ENCODE measurements around the gene STAG1. TPM values are rescaled to one million over a fixed set of nuclear protein-coding genes. Genes with fewer than 3 reads are reported as not detected.

The STAG1 gene
- total RNA-seq, 4 donors from 2014 or later = 32.6 to 44.0 (median 40.5) TPM

GRCh38 chr3:136465296-136465695 is 286.9 kb downstream of the STAG1 start:
- 87% methylated on average over 5 of the region's 5 CpGs for WGBS
- Histone ChIP-seq H3K36me3 (peaks cover 0 to 15% (median 0%) of the 10 kb centered on the region in 4 donors), H3K27me3 (no peaks in the 10 kb centered on the region)

GRCh38 chr3:136464502-136464901 is 287.7 kb downstream of the STAG1 start:
- DNase-seq (ENCODE audit: extremely low spot score) = no peak
- H3K36me3 ChIP-seq = peaks cover 0 to 15% (median 0%) of the 10 kb centered on the region in 4 donors
- no peaks in the 10 kb centered on the region for H3K9me3 ChIP-seq
- no peaks in the 10 kb centered on the region for H3K27me3 ChIP-seq
- no peaks in the 10 kb centered on the region for H3K4me1 ChIP-seq
- WGBS = 75% methylated on average over 2 of the region's 2 CpGs
- H3K4me3 ChIP-seq = no peak overlapping the region
- TF ChIP-seq POLR2AphosphoS5 (IDR thresholded peaks at IDR 0.05) = no peak
- TF ChIP-seq CTCF (IDR thresholded peaks at IDR 0.05) = no peak
- TF ChIP-seq EP300 (IDR thresholded peaks at IDR 0.05) = no peak
- TF ChIP-seq POLR2A (IDR thresholded peaks at IDR 0.05; ENCODE audit: low read depth) = no peak
- intact Hi-C loops (cut with DNase I) = no loop called here
- H3K27ac ChIP-seq (replicated peaks in 1 of 4) = peak overlapping the region in 1 of 4 donors; percentile 22

More at GRCh38 chr3:136465296-136465695, 286.9 kb downstream of the STAG1 start:
- no peak for TF ChIP-seq EP300 (IDR thresholded peaks at IDR 0.05)
- TF ChIP-seq POLR2A (IDR thresholded peaks at IDR 0.05; ENCODE audit: low read depth) = no peak
- no peak for TF ChIP-seq POLR2AphosphoS5 (IDR thresholded peaks at IDR 0.05)
- no peak for TF ChIP-seq CTCF (IDR thresholded peaks at IDR 0.05)
- no peaks in the 10 kb centered on the region for H3K4me1 ChIP-seq
- no peak overlapping the region for H3K4me3 ChIP-seq
- no peaks in the 10 kb centered on the region for H3K9me3 ChIP-seq
- intact Hi-C loops (cut with DNase I) = no loop called here
- peak overlapping the region in 1 of 4 donors; percentile 22 for H3K27ac ChIP-seq (replicated peaks in 1 of 4)
- DNase-seq (ENCODE audit: extremely low spot score) = no peak

DNA sequence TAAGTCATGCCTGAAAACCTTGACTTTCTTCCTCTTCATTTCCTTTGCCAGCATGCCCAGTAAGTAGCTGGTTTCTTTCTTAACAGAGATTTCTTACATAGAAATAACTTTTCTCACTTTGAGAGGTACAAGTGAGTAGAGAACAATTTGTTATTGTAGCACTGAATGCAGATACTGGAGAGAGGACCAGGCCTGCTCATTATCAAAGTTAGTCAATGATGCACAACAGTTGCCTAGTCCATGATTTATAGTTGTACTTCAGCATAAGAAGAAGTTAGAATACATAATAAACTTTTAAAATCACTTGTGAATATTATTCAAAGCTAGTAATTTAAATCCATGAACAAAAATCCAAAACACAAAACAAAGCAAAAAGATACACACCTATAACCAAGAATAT is 289.0 kb downstream of the STAG1 start:
- intact Hi-C loops (cut with DNase I) = no loop called here
- H3K4me1 ChIP-seq = no peaks in the 10 kb centered on the region
- H3K36me3 ChIP-seq = peaks cover 0 to 23% (median under 1%) of the 10 kb centered on the region in 4 donors
- H3K4me3 ChIP-seq = no peak overlapping the region
- no peak overlapping the region for H3K27ac ChIP-seq (replicated peaks in 1 of 4)
- TF ChIP-seq POLR2A (IDR thresholded peaks at IDR 0.05; ENCODE audit: low read depth) (no peak), EP300 (IDR thresholded peaks at IDR 0.05) (no peak), POLR2AphosphoS5 (IDR thresholded peaks at IDR 0.05) (no peak), CTCF (IDR thresholded peaks at IDR 0.05) (no peak)
- H3K27me3 ChIP-seq = no peaks in the 10 kb centered on the region
- peaks cover 0 to 2% (median 0%) of the 10 kb centered on the region in 4 donors for H3K9me3 ChIP-seq
- no peak for DNase-seq (ENCODE audit: extremely low spot score)

GRCh38 chr3:136457793-136458192 is 294.4 kb downstream of the STAG1 start:
- no peak overlapping the region for H3K4me3 ChIP-seq
- intact Hi-C loops (cut with DNase I) = no loop called here
- H3K9me3 ChIP-seq = peaks cover 0 to 38% (median 22%) of the 10 kb centered on the region in 4 donors
- WGBS = 93% methylated on average over 2 of the region's 2 CpGs
- no peak for DNase-seq (ENCODE audit: extremely low spot score)
- TF ChIP-seq CTCF (IDR thresholded peaks at IDR 0.05) (no peak), POLR2AphosphoS5 (IDR thresholded peaks at IDR 0.05) (no peak), EP300 (IDR thresholded peaks at IDR 0.05) (no peak), POLR2A (IDR thresholded peaks at IDR 0.05; ENCODE audit: low read depth) (no peak)
- H3K27me3 ChIP-seq = no peaks in the 10 kb centered on the region
- H3K27ac ChIP-seq (replicated peaks in 1 of 4) = no peak overlapping the region
- H3K4me1 ChIP-seq = no peaks in the 10 kb centered on the region
- H3K36me3 ChIP-seq = peaks cover 13 to 47% (median 23%) of the 10 kb centered on the region in 4 donors

DNA sequence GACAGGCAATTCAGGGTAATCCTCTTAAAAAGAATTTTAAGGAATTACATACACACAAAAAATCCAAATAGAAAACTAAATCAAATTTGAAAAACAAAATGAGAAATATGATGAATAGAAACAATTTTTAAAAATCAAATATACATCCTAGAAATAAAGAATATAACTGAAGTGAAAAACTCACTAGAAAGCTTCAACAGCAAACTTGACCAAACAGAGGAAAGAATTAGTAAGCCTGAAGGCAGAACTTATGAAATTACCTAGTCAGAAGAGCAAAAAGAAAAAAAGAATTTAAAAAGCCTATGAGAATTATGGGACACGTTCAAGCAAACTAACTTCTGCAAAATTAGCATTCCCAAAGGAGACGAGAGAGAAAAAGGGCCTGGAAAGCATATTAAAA is 296.0 kb downstream of the STAG1 start:
- H3K27me3 ChIP-seq = no peaks in the 10 kb centered on the region
- no peak for DNase-seq (ENCODE audit: extremely low spot score)
- no peak overlapping the region for H3K27ac ChIP-seq (replicated peaks in 1 of 4)
- no peak overlapping the region for H3K4me3 ChIP-seq
- WGBS = 98% methylated on average over 2 of the region's 2 CpGs
- TF ChIP-seq POLR2A (IDR thresholded peaks at IDR 0.05; ENCODE audit: low read depth) = no peak
- TF ChIP-seq POLR2AphosphoS5 (IDR thresholded peaks at IDR 0.05) = no peak
- no peak for TF ChIP-seq EP300 (IDR thresholded peaks at IDR 0.05)
- TF ChIP-seq CTCF (IDR thresholded peaks at IDR 0.05) = no peak
- H3K36me3 ChIP-seq = peaks cover 15 to 52% (median 28%) of the 10 kb centered on the region in 4 donors
- intact Hi-C loops (cut with DNase I) = no loop called here
- H3K9me3 ChIP-seq = peaks cover 0 to 38% (median 22%) of the 10 kb centered on the region in 4 donors
- H3K4me1 ChIP-seq = no peaks in the 10 kb centered on the region

Measured in esophagus muscularis mucosa (tissue), 4 donors.